HG02623 (cell line): ENCODE data around the gene TOPBP1.
"Not testable (repeated sequence)": the region's sequence is repeated elsewhere in the genome, so short reads cannot be mapped to it uniquely, and the experiment has no call there.

ENCODE experiments used
- ATAC-seq: cut with Tn5 transposase; IDR thresholded peaks from one replicate; pipeline ENCODE4 v1.9.1; 2021; ENCODE audit warnings: moderate library complexity; ENCODE audit not compliant: unreplicated experiment

The TOPBP1 gene

GRCh38 chr3:133573054-133573628, 88.6 kb downstream of the TOPBP1 start:
- ATAC-seq: peak; percentile 66

DNA sequence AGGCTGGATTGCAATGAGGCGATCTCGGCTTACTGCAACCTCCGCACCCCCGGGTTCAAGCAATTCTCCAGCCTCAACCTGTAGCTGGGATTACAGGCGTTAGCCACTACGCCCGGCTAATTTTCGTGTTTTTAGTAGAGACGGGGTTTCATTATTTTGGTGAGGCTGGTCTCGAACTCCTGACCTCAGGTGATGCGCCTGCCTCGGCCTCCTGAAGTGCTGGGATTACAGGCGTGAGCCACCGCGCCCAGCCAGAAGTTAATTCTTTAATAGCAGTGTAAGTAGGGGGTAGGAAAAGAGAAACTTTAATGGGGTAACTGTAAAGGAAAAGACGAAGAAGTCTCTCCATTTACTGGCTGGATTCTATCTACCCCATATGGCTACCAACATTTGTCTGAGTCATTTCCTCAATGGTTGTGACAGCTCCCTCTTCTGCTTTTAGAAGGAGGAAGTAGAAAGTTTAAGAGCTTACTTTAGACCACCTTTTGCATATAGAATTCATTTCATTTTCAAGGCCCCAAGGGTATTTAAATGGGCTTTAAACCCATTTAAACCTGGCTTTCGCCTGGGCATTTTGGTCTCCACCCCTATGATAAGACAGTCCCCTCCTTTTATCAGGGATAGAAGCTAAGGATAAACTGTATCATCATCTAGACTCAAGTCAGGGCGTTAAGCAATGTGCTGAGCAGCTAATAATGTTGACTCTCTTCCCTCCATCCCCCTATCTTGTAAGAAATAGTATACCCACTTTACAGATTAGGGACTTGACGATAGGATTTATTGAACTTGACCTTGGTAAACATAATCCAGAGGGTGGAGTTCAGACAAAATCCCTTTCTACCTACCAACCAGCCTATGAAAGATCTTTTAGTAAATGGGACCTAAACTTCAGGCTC, 89.3 kb downstream of the TOPBP1 start:
- no peak for ATAC-seq

- no peak for ATAC-seq
Observed at GRCh38 chr3:133570937-133571320, 90.8 kb downstream of the TOPBP1 start.

DNA sequence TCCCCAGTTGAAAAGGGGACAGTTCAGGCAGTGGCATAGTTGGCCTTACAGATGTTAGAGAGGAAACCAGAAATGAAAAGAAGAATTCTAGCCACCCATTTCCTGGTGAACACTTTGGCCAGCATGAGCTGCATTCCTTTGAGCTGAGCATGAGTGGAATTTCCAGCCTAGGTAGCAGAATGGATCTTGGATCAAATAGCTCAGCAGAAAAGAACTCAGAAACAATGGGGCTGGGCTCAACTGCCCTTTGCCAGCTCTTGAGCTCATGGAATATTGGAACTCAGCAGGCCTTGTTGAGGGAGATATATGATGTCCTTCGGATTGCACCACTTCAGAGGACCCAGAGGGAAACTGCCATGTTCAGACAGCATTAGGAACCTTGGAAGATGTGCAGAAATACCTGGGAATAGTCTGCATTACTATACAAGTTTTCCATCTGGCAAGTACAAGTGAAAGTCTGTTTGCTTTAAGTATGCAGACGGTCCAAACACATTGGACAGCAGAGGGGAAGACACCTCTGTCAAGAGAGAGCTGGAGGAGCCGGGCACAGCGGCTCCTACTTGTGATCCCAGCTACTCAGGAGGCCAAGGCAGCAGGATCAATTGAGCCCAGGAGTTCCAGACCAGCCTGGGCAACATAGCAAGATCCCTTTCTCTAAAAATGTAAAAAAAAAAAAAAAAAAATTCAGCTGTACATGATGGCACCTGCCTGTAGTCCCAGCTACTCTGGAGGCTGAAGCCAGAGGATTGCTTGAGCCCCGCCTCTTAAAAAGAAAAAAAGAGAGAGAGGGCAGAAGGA, 91.4 kb downstream of the TOPBP1 start:
- ATAC-seq: no peak

DNA sequence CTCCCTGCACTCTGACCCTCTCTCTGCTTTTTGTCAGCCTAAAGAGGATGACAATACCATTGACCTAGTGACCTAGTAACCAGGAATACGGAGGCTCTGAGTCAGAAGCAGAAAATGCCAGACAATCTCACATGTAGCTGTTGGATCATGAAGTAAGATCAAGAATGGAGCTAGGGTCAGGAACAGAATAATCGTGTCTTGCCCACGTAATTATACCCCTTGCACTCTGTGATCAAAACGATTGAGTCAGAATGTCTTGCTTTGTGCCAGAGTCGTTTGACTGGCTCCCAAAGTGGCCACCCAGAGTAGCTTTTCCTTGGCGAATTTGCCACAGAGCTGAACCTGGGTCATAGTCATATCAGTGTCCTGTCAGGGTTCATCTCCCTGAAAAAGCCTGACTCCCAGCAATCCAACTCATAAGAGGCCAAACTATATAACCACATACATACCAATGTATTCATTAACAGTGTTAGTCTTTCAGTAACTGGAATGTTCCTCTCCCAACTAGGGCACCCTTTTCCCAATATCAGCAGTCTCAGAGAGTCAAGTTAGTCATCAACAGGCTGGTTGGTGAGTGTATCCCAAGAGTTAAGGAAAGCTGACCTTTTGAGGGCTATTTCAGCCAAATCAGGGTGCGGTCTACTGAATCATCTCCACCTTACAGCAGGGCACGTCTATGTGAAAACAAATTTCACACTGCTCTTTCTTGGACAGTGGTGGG, 93.3 kb downstream of the TOPBP1 start:
- ATAC-seq: no peak

GRCh38 chr3:133563816-133564215, 97.9 kb downstream of the TOPBP1 start:
- no peak for ATAC-seq

- no peak for ATAC-seq
Observed at GRCh38 chr3:133563186-133563591, 98.6 kb downstream of the TOPBP1 start.

- ATAC-seq: no peak
Observed at GRCh38 chr3:133562376-133562775, 99.4 kb downstream of the TOPBP1 start.

DNA sequence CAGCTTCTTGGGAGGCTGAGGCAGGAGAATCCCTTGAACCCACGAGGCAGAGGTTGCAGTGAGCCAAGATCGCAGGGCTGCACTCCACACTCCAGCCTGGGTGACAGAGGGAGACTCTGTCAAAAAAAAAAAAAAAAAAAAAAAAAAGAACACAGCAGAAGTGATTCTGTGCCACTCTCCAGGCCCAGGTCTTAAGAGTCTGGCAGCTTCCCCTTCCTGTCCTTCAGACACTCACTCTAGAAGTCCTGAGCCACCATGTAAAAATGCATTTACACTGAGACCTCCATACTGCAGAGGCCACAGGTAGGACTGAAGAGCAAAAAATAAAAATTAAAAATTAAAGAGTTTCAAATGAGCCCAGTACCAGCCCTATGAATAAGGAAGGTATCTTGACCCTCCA, 100.1 kb downstream of the TOPBP1 start:
- no peak for ATAC-seq

DNA sequence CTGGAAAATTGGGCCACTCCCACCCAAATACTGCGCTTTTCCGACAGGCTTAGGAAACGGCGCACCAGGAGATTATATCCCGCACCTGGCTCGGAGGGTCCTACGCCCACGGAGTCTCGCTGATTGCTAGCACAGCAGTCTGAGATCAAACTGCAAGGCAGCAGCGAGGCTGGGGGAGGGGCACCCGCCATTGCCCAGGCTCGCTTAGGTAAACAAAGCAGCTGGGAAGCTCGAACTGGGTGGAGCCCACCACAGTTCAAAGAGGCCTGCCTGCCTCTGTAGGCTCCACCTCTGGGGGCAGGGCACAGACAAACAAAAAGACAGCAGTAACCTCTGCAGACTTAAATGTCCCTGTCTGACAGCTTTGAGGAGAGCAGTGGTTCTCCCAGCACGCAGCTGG, 110.2 kb downstream of the TOPBP1 start:
- ATAC-seq: not testable (repeated sequence)
